Activated T-cell treated with anti-CD3 and anti-CD28 coated beads for 48 hours (primary cell): ENCODE data around the gene ANKRD13B.
"Not testable (repeated sequence)": the region's sequence is repeated elsewhere in the genome, so short reads cannot be mapped to it uniquely, and the experiment has no call there.

Source experiments
- DNase-seq: peaks from one replicate; pipeline ENCODE4 v3.0.0-alpha.2; 2020; ENCODE audit warnings: low read depth

The ANKRD13B gene

GRCh38 chr17:29592850-29593551 lies at the start of gene ANKRD13B:
Gene ANKRD13B (plus strand): TSS chr17:29593132. CDS start chr17:29593622, 490 bp downstream.
- DNase-seq, result no peak

- no peak for DNase-seq
Measured at GRCh38 chr17:29544066-29544465, 48.9 kb upstream of the ANKRD13B start.

GRCh38 chr17:29546085-29546484 lies 46.8 kb upstream of the ANKRD13B start:
- DNase-seq, result no peak

- DNase-seq, result no peak
Measured at GRCh38 chr17:29546830-29547229, 46.1 kb upstream of the ANKRD13B start.

DNA sequence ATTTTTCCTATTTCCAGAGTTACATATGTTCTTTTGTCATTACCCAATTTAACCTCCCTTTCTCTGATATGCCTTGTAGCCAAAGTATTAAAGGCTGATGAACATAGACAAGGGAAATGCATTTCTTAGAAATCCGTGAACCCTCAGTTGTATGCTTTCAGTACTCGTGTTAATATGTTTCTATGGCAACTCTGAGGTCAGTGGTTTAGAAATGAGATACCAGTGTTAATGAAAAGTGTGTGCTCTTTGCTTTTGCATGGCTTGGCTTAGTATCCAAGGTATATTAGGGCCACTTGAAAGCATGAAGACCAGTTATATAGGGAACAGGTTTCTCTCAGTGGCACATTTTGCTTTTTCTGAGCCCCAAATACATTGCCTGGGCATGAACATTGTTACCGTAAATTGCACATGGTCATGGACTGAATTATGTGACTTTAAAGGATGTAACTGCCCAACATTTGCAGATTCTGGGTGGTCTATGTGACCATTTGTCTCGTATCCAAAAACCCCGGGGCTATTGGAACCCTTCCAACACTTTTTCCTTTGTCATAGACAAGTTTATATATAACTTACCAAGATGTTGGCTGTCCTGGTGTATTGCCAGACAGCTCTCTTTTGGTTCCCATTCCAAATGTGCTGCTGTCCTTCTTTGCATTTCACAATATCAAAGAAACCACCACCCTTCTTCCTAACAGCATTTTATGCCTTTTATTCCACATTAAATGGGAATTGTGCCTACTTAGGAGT lies 43.6 kb upstream of the ANKRD13B start:
- DNase-seq, result no peak

DNA sequence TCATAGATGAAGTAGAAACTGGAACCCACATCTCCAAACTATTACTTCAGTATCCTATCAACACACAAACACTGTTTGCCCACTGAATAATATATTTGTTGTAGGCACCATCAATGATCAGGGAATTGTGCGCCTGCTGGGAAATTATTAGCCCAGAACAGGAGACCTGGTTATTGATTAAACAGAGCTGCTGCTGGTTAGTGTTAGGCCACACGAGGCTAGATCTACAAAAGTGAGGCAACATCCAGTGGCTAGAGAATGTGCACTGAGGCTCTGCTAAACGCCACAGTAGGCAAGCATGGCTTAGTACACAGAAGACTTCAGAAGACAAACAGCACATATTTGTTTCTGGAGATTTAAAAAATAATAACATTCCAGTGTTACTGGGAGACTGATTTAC lies 37.1 kb upstream of the ANKRD13B start:
- no peak for DNase-seq

DNA sequence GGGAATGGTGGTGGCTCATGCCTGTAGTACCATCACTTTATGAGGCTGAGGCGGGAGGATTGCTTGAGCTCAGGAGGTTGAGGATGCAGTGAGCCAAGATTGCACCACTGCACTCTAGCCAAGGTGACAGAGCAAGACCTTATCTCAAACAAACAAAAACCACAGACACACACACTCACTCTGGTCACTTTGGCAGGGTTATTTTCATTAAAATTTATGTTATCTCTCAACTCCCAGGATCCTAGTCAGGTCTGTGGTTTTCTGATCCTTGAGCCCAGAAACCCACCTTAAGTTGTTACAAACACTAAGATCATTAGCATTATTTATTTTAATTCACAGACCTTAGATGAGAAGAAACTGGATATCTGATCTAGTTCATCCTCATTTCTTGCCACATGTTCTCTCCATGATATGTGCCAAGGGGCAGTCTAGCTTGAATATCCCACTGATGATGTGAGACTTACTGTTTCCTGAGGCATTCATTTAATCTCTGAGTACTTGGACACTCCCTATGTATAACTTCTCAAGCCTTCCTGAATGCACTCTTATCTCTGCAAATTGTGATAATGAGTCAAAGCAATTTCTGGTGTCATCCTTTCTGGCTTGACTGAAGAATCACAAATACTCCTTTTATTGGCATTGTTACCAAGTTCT lies 35.7 kb upstream of the ANKRD13B start:
- no peak for DNase-seq

GRCh38 chr17:29557739-29558116 lies 35.2 kb upstream of the ANKRD13B start:
- DNase-seq, result no peak

- DNase-seq, result not testable (repeated sequence)
Measured at GRCh38 chr17:29558139-29558538, 34.8 kb upstream of the ANKRD13B start.

DNA sequence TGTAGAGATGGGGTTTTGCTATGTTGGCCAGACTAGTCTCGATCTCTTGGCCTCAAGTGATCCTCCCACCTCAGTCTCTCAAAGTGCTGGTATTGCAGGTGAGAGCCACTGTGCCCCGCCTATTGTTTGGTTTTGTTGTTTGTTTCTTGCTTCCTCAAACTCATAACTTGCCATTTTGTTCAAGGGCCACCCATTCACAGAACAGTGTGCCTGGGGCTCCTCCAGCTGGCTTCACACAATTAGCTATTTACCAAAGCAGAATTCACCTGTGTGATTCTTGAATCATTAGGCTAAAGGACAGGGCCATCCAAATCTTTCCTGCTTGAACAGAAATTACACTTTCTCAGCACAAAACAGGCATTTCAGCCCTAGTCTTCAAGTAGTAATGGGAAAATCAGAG lies 33.3 kb upstream of the ANKRD13B start:
- DNase-seq, result no peak

DNA sequence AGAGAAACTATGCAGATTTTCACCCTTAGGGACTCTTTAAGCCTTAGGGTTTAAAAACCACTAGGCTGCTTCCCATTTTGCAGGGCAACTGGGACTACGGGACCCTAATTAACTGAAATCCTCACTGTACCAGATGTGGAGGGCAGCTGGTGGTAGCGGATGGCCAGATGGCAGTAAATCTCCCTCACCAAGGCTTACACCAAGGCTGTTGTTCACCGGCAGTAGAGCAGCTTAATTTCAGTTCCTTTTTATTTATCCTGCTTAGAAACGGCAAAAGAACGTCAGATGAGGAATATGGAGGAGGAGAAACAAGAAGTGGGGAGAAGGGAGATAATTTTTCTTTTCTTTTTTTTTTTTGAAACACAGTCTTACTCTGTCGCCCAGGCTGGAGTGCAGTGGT lies 32.6 kb upstream of the ANKRD13B start:
- DNase-seq, result no peak

DNA sequence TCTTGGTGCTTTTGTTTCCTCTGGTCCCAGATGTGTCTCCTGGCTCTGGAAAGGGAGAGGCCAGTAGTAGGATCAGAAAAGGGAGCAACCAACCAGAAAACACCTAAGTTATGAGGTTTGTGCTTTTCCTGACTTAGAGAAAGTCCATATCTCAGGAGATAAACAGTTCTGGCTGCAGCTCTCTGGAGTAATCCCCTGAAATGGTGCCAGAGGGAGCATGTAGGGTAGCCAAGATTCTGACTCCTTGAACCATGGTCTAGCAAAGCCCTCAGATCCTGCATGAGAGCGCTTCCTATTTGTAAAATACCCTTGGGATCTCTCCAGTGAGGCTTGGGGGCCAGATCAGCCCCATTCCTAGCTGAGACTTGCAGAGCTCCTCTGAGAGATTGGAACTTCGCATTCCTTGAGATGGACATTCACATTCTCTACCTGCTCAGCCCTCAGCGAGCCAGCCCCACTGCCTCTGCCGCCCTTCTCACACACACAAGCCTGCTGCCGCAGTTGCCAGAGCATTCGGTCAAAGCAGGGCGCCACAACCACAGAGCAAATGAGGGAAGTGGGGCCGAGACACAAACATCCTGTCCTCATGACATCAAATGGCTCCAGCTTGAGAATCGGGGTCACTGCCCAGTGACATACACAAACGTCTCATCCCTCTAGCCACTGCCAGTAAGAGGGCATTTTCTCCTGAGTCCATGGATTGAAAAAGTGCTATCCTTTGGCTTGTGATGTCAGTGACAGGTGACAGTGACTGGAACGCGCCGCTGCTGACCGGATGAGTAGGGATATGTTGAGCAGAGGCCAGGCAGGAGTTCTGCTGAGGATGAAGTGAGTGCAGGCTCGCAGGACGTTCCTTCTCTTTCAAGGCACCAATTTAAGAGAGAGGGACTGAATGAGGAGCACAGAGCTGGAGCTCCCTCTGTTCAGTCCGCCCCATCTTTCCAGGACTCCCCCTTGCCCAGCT lies 31.1 kb upstream of the ANKRD13B start:
- no peak for DNase-seq

GRCh38 chr17:29562615-29563014 lies 30.3 kb upstream of the ANKRD13B start:
- no peak for DNase-seq

- DNase-seq, result no peak
Measured at GRCh38 chr17:29563816-29564215, 29.1 kb upstream of the ANKRD13B start.

- DNase-seq, result peak; percentile 59
Measured at GRCh38 chr17:29565643-29566472, 27.1 kb upstream of the ANKRD13B start.

- DNase-seq, result peak; percentile 71
Measured at GRCh38 chr17:29566473-29567303, 26.2 kb upstream of the ANKRD13B start, which contains the start of gene ABHD15. Gene ABHD15 (minus strand): TSS chr17:29567037. CDS start chr17:29566966, 71 bp downstream.

- no peak for DNase-seq
Measured at GRCh38 chr17:29567304-29567553, 25.7 kb upstream of the ANKRD13B start.

DNA sequence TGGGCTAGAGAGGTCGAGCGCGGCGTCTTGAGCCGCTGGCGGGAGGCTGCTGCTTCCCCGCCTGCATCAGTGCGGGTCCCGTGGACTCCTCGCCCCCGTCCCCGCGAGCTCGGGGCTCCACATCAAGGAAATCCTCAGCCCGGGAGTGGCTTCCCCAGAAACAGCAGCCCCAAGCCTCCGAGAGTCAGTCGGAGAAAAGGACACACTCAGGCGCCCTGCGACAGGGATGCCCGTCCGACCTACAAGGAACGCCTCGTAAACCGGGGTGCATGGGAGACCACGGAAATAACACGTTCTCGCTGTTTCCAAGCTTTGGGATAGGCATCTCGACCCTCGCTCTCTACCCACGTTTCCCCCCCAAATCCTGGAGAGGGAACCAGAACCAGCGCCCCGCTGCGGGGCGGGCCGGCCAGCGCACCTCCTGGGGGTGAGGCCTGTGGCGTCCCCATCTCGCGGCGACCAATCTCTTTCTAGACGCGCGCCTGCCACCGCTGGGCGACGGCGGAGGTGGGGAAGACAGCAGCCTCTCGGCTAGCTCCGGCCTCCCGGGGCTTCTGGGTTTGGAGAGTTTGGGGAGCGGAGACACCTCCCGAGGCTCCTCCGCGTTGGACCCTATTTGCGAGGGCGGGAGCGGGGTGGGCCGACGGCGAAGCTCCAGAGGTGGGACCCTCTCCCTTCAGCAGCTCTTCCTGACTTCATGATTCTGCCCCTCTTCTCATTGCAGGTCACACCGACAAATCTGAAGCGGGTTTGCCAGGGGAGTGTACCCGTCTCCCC lies 25.2 kb upstream of the ANKRD13B start:
- DNase-seq, result peak; percentile 77
